ENCODE measurements around the gene PML.
"Not testable (repeated sequence)": the region's sequence is repeated elsewhere in the genome, so short reads cannot be mapped to it uniquely, and the experiment has no call there.

The PML gene

GRCh38 chr15:73957785-73958184, 36.7 kb upstream of the PML start:
- no peak for DNase-seq (ENCODE audit: low spot score)

GRCh38 chr15:73959012-73959581, 35.4 kb upstream of the PML start:
- DNase-seq (ENCODE audit: low spot score): no peak

- no peak for DNase-seq (ENCODE audit: low spot score)
Observed at GRCh38 chr15:73959801-73960200, 34.7 kb upstream of the PML start.

- DNase-seq (ENCODE audit: low spot score): not testable (repeated sequence)
Observed at GRCh38 chr15:73960472-73961070, 33.9 kb upstream of the PML start.

- DNase-seq (ENCODE audit: low spot score): no peak
Observed at GRCh38 chr15:73962433-73962832, 32.1 kb upstream of the PML start.

- peak; percentile 83 for DNase-seq (ENCODE audit: low spot score)
Observed at GRCh38 chr15:73964736-73965093, 29.8 kb upstream of the PML start.

GRCh38 chr15:73965094-73965757, 29.3 kb upstream of the PML start:
- no peak for DNase-seq (ENCODE audit: low spot score)

- DNase-seq (ENCODE audit: low spot score): no peak
Observed at GRCh38 chr15:73965758-73966113, 28.8 kb upstream of the PML start.

- DNase-seq (ENCODE audit: low spot score): no peak
Observed at GRCh38 chr15:73968461-73968860, 26.1 kb upstream of the PML start.

- DNase-seq (ENCODE audit: low spot score): no peak
Observed at GRCh38 chr15:73969151-73969759, 25.3 kb upstream of the PML start.

- peak; percentile 88 for DNase-seq (ENCODE audit: low spot score)
Observed at GRCh38 chr15:73972984-73973682, 21.4 kb upstream of the PML start.

GRCh38 chr15:73973683-73974200, 20.8 kb upstream of the PML start:
- DNase-seq (ENCODE audit: low spot score): not testable (repeated sequence)

GRCh38 chr15:73975440-73976125, 18.9 kb upstream of the PML start:
- DNase-seq (ENCODE audit: low spot score): not testable (repeated sequence)

- no peak for DNase-seq (ENCODE audit: low spot score)
Observed at GRCh38 chr15:73978896-73979295, 15.6 kb upstream of the PML start.

GRCh38 chr15:73979636-73980035, 14.9 kb upstream of the PML start:
- DNase-seq (ENCODE audit: low spot score): no peak

GRCh38 chr15:73981761-73982221, 12.7 kb upstream of the PML start:
- DNase-seq (ENCODE audit: low spot score): no peak

- peak; percentile 86 for DNase-seq (ENCODE audit: low spot score)
Observed at GRCh38 chr15:73982222-73982962, 12.1 kb upstream of the PML start.

- peak; percentile 76 for DNase-seq (ENCODE audit: low spot score)
Observed at GRCh38 chr15:73983211-73983727, 11.2 kb upstream of the PML start.

- no peak for DNase-seq (ENCODE audit: low spot score)
Observed at GRCh38 chr15:73983773-73984172, 10.7 kb upstream of the PML start.

GRCh38 chr15:73984208-73984979, 10.1 kb upstream of the PML start:
- no peak for DNase-seq (ENCODE audit: low spot score)

All from AG08395 (cell line).